HCT116 (cell line): ENCODE measurements around the gene KRTAP10-8.

Experiments
- CTCF ChIP-seq, 3 experiments: fragments of 200-600 bp in 1 of 3; sonication (generic) in 1 of 3; IDR thresholded peaks in 2 of 3; conservative IDR thresholded peaks in 1 of 3; 2 replicates each; pipeline ENCODE4 v1.5.1; 2012 to 2017; ENCODE audit warnings: low read depth in 2 of 3, low read length in 2 of 3, antibody characterized with exemption in 1 of 3, borderline replicate concordance in 1 of 3, control low read depth in 1 of 3, mild to moderate bottlenecking in 1 of 3, mixed read lengths in 1 of 3, mixed run types in 1 of 3, moderate library complexity in 1 of 3; ENCODE audit not compliant: insufficient read depth in 1 of 3
- ELF1 ChIP-seq: IDR thresholded peaks from 2 replicates; pipeline ENCODE4 v1.6.1; 2012; ENCODE audit warnings: low read depth, borderline replicate concordance
- EZH2 ChIP-seq: fragments of 200-600 bp; sonication (generic); IDR thresholded peaks from 2 replicates; pipeline ENCODE4 v1.6.1; 2017; ENCODE audit warnings: antibody characterized with exemption, mixed run types
- POLR2A ChIP-seq: IDR thresholded peaks from 2 replicates; pipeline ENCODE4 v1.7.0; 2011; ENCODE audit warnings: borderline replicate concordance; ENCODE audit not compliant: insufficient read depth, insufficient read length; ENCODE audit errors: extremely low read depth
- POLR2AphosphoS5 ChIP-seq: IDR thresholded peaks from 2 replicates; pipeline ENCODE4 v1.6.1; 2011; ENCODE audit warnings: mild to moderate bottlenecking, low read depth, low read length, moderate library complexity

- no peak for TF ChIP-seq CTCF (IDR thresholded peaks at IDR 0.05 in 2 of 3, conservative IDR thresholded peaks at IDR 0.05 in 1 of 3; ENCODE audit: borderline replicate concordance in 1 of 3, insufficient read depth in 1 of 3, low read depth in 2 of 3, low read length in 2 of 3)
- TF ChIP-seq POLR2A: no peak
- no peak for TF ChIP-seq POLR2AphosphoS5
- TF ChIP-seq EZH2: no peak
- TF ChIP-seq ELF1: no peak
These were observed 8.0 kb downstream of the KRTAP10-8 start for GRCh38 chr21:44619886-44620285.
